GM23338 (cell line): Measurements from ENCODE around the gene NSRP1. TPM values are rescaled to one million over a fixed set of nuclear protein-coding genes. Genes with fewer than 3 reads are reported as not detected.

ENCODE experiments used
- ATAC-seq: fragments of 200-7000 bp; cut with Tn5 transposase; 3 replicates; pipeline ENCODE4 v1.9.1; 2020
- DNase-seq: peaks from one replicate; pipeline ENCODE4 v3.0.0-alpha.2; 2015; ENCODE audit warnings: low spot score
- H2AFZ ChIP-seq: fragments of 200-600 bp; sonication (generic); 2 replicates; pipeline ENCODE4 v1.8.0; 2016; ENCODE audit warnings: antibody characterized with exemption, mild to moderate bottlenecking, moderate library complexity
- H3F3A ChIP-seq: fragments of 200-600 bp; sonication (generic); replicated peaks from 2 replicates; pipeline ENCODE4 v1.8.0; 2017; ENCODE audit warnings: antibody characterized with exemption, mixed run types, low read depth
- H3K27ac ChIP-seq: fragments of 200-600 bp; sonication (generic); 2 replicates; pipeline ENCODE4 v1.6.1; 2016; ENCODE audit warnings: low read depth
- H3K27me3 ChIP-seq: fragments of 200-600 bp; sonication (generic); 2 replicates; pipeline ENCODE4 v1.8.0; 2016; ENCODE audit warnings: mild to moderate bottlenecking, mixed run types, moderate library complexity; ENCODE audit not compliant: insufficient read depth
- H3K36me3 ChIP-seq: fragments of 200-600 bp; sonication (generic); 2 replicates; pipeline ENCODE4 v1.8.0; 2016; ENCODE audit warnings: mild to moderate bottlenecking; ENCODE audit not compliant: insufficient read depth
- H3K4me1 ChIP-seq: fragments of 200-600 bp; sonication (generic); 2 replicates; pipeline ENCODE4 v1.8.0; 2016; ENCODE audit warnings: mild to moderate bottlenecking, moderate library complexity; ENCODE audit not compliant: insufficient read depth
- H3K4me2 ChIP-seq: fragments of 200-600 bp; sonication (generic); 2 replicates; pipeline ENCODE4 v1.7.1; 2017; ENCODE audit warnings: mixed run types
- H3K4me3 ChIP-seq: fragments of 200-600 bp; sonication (generic); 2 replicates; pipeline ENCODE4 v1.6.1; 2016; ENCODE audit warnings: mixed run types
- H3K79me2 ChIP-seq: fragments of 200-600 bp; sonication (generic); replicated peaks from 2 replicates; pipeline ENCODE4 v1.8.0; 2017; ENCODE audit warnings: mild to moderate bottlenecking; ENCODE audit not compliant: insufficient read depth
- H3K9me2 ChIP-seq: fragments of 200-600 bp; sonication (generic); 2 replicates; pipeline ENCODE4 v1.8.0; 2017; ENCODE audit not compliant: insufficient read depth
- H4K20me1 ChIP-seq: fragments of 200-600 bp; sonication (generic); replicated peaks from 2 replicates; pipeline ENCODE4 v1.8.0; 2017; ENCODE audit warnings: mild to moderate bottlenecking; ENCODE audit not compliant: insufficient read depth
- H3K27ac Mint-ChIP-seq: 2 replicates; pipeline ENCODE4 v1.8.0; 2020; ENCODE audit warnings: inconsistent platforms, mild to moderate bottlenecking, moderate library complexity, mixed read lengths
- H3K27me3 Mint-ChIP-seq: 3 replicates; pipeline ENCODE4 v1.8.0; 2022; ENCODE audit warnings: low read depth, mild to moderate bottlenecking, moderate library complexity, mixed read lengths, inconsistent platforms; ENCODE audit not compliant: insufficient read depth, poor library complexity
- H3K36me3 Mint-ChIP-seq: 3 replicates; pipeline ENCODE4 v1.8.0; 2021; ENCODE audit warnings: low read depth, mild to moderate bottlenecking, inconsistent platforms, moderate library complexity, mixed read lengths
- H3K4me1 Mint-ChIP-seq: 3 replicates; pipeline ENCODE4 v1.8.0; 2020; ENCODE audit warnings: mild to moderate bottlenecking, inconsistent platforms, mixed read lengths
- H3K4me3 Mint-ChIP-seq: 3 replicates; pipeline ENCODE4 v1.8.0; 2021; ENCODE audit warnings: moderate library complexity, mild to moderate bottlenecking, inconsistent platforms, mixed read lengths
- H3K9me3 Mint-ChIP-seq: 3 replicates; pipeline ENCODE4 v1.8.0; 2020; ENCODE audit warnings: moderate library complexity, mild to moderate bottlenecking, inconsistent platforms, mixed read lengths
- CTCF ChIP-seq, 2 experiments: fragments of 200-600 bp in 1 of 2; sonication (generic) in 1 of 2; conservative IDR thresholded peaks; 2 replicates each; pipeline versions ENCODE4 v1.5.1 to v1.6.1; 2016 to 2017; ENCODE audit warnings: antibody characterized with exemption in 2 of 2, low read depth in 2 of 2, mild to moderate bottlenecking in 2 of 2, moderate library complexity in 1 of 2
- ETS1 ChIP-seq: IDR thresholded peaks from 2 replicates; pipeline ENCODE4 v1.6.1; 2016; ENCODE audit warnings: antibody characterized with exemption
- EZH2phosphoT487 ChIP-seq: fragments of 200-600 bp; sonication (generic); IDR thresholded peaks from one replicate; pipeline ENCODE4 v1.8.1; 2018; ENCODE audit warnings: antibody characterized with exemption; ENCODE audit not compliant: unreplicated experiment
- JUNB ChIP-seq: IDR thresholded peaks from one replicate; pipeline ENCODE4 v1.6.1; 2016; ENCODE audit warnings: antibody characterized with exemption; ENCODE audit not compliant: unreplicated experiment
- NANOG ChIP-seq: IDR thresholded peaks from 2 replicates; pipeline ENCODE4 v1.6.1; 2016; ENCODE audit warnings: antibody characterized with exemption, borderline replicate concordance
- POLR2AphosphoS5 ChIP-seq: IDR thresholded peaks from 2 replicates; pipeline ENCODE4 v1.6.1; 2016; ENCODE audit warnings: antibody characterized with exemption, low read depth
- REST ChIP-seq: IDR thresholded peaks from one replicate; pipeline ENCODE4 v1.6.1; 2018; ENCODE audit warnings: antibody characterized with exemption; ENCODE audit not compliant: unreplicated experiment
- ZNF114 ChIP-seq: fragments of 250-450 bp; sonication (Bioruptor Pico); IDR thresholded peaks from 2 replicates; pipeline ENCODE4 v1.5.0; 2020; ENCODE audit warnings: mild to moderate bottlenecking, moderate library complexity
- ZNF331 ChIP-seq: fragments of 250-450 bp; sonication (Bioruptor Pico); IDR thresholded peaks from 2 replicates; pipeline ENCODE4 v1.5.0; 2020; ENCODE audit warnings: low read depth, mild to moderate bottlenecking, moderate library complexity
- ZNF462 ChIP-seq: fragments of 250-450 bp; sonication (Bioruptor Pico); IDR thresholded peaks from 2 replicates; pipeline ENCODE4 v1.5.0; 2020; ENCODE audit warnings: mild to moderate bottlenecking, moderate library complexity
- polyA plus RNA-seq: library from polyadenylated mRNA; unstranded; fragments of >200 nt; fragmentation: Nextera tagmentation; extraction: Ambion mirVana; gene quantifications from 2 replicates; pipeline ENCODE4 v1.2.1, GENCODE V29; 2016
- total RNA-seq: library from RNA; depleted of rRNA; stranded (reverse); fragments of >200 nt; shearing (Covaris generic); gene quantifications from 2 replicates; pipeline ENCODE4 v1.2.3, GENCODE V29; 2014

NSRP1 gene
- total and polyA plus RNA-seq, 2 experiments from 2014 or later = 15.7 to 110 TPM

- Histone ChIP-seq H3K79me2 (no peaks in the 10 kb centered on the region), H3K27ac (no peak overlapping the region), H3K36me3 (no peaks in the 10 kb centered on the region), H2AFZ (no peak overlapping the region), H3K4me1 (no peaks in the 10 kb centered on the region), H4K20me1 (no peaks in the 10 kb centered on the region), H3F3A (no peaks in the 10 kb centered on the region), H3K4me2 (no peak overlapping the region), H3K4me3 (no peak overlapping the region), H3K9me2 (no peaks in the 10 kb centered on the region), H3K27me3 (no peaks in the 10 kb centered on the region)
- ATAC-seq (no peak), DNase-seq (no peak)
- Mint-ChIP-seq H3K4me3 (no peak overlapping the region), H3K27ac (no peak overlapping the region), H3K9me3 (no peaks in the 10 kb centered on the region), H3K36me3 (no peaks in the 10 kb centered on the region), H3K27me3 (no peaks in the 10 kb centered on the region), H3K4me1 (peaks cover 2% of the 10 kb centered on the region; the same call in 1 of the 3 replicates)
- TF ChIP-seq ETS1 (no peak), CTCF (conservative IDR thresholded peaks at IDR 0.05; ENCODE audit: low read depth in 2 of 2) (no peak), ZNF462 (CRISPR knock-in tag) (no peak), NANOG (no peak), JUNB (no peak), REST (no peak), POLR2AphosphoS5 (no peak), ZNF331 (CRISPR knock-in tag) (no peak), EZH2phosphoT487 (no peak), ZNF114 (CRISPR knock-in tag) (no peak)
These were observed 80.8 kb downstream of the NSRP1 start for GRCh38 chr17:30197416-30197815.
